ENCODE results near the gene DHH.

DNA sequence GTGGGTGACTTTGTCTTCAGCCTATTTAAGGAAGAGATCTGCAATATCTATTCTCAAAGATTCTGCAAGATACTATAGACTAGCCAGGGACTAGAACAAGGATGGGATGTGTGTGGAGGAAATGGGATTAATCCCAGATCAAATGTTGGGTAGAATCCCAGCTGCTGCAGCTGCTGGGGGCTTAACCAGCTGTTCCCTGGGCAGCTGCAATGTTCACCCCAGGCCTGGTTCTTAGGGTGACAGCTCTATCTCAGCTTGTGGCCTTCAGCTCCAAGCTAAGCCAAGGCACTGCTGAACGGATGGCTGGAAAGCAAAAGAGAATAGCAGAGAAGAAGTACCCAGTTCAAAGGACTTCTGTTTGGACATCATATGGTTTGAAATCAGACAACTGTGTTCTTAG is 14.8 kb downstream of the DHH start:
- TF ChIP-seq CTCF (IDR thresholded peaks at IDR 0.05; ENCODE audit: insufficient read depth, low read length, poor library complexity, severe bottlenecking) (no peak), EZH2phosphoT487 (conservative IDR thresholded peaks at IDR 0.05; ENCODE audit: low read length) (no peak)
